IPS-20b (cell line): ENCODE data around the gene IL22RA1.

Source experiments
- H3K27ac ChIP-seq: one replicate; pipeline ENCODE4 v1.5.1; 2013; ENCODE audit warnings: low read length
- H3K27me3 ChIP-seq: 2 replicates; pipeline ENCODE4 v1.6.1; 2013; ENCODE audit warnings: mild to moderate bottlenecking, low read length, inconsistent platforms; ENCODE audit not compliant: insufficient read depth
- H3K36me3 ChIP-seq: 2 replicates; pipeline ENCODE4 v1.6.1; 2013; ENCODE audit warnings: low read depth, mild to moderate bottlenecking, inconsistent platforms, low read length, moderate library complexity; ENCODE audit not compliant: insufficient read depth
- H3K4me1 ChIP-seq: 2 replicates; pipeline ENCODE4 v1.6.1; 2013; ENCODE audit warnings: mild to moderate bottlenecking, control low read depth, inconsistent platforms, low read length, moderate library complexity; ENCODE audit not compliant: insufficient read depth
- H3K4me3 ChIP-seq: 2 replicates; pipeline ENCODE4 v1.5.1; 2013; ENCODE audit warnings: mild to moderate bottlenecking, low read length, inconsistent platforms
- H3K9ac ChIP-seq: 2 replicates; pipeline ENCODE4 v1.6.1; 2013; ENCODE audit warnings: low read depth, mild to moderate bottlenecking, inconsistent platforms, low read length, moderate library complexity
- H3K9me3 ChIP-seq: 2 replicates; pipeline ENCODE4 v1.6.1; 2013; ENCODE audit warnings: mild to moderate bottlenecking, low read depth, low read length, inconsistent platforms; ENCODE audit not compliant: insufficient read depth

The IL22RA1 gene

GRCh38 chr1:24162201-24162600 lies 19.3 kb upstream of the IL22RA1 start:
- Histone ChIP-seq H3K27ac (no peak overlapping the region), H3K36me3 (peaks cover 30% of the 10 kb centered on the region), H3K9me3 (no peaks in the 10 kb centered on the region), H3K27me3 (no peaks in the 10 kb centered on the region), H3K4me3 (no peak overlapping the region), H3K9ac (no peak overlapping the region), H3K4me1 (no peaks in the 10 kb centered on the region)

- H3K36me3 ChIP-seq: peaks cover 39% of the 10 kb centered on the region
- no peak overlapping the region for H3K27ac ChIP-seq
- no peak overlapping the region for H3K9ac ChIP-seq
- H3K4me1 ChIP-seq: no peaks in the 10 kb centered on the region
- no peak overlapping the region for H3K4me3 ChIP-seq
- no peaks in the 10 kb centered on the region for H3K9me3 ChIP-seq
- no peaks in the 10 kb centered on the region for H3K27me3 ChIP-seq
Measured at GRCh38 chr1:24161270-24161669, 18.3 kb upstream of the IL22RA1 start.

GRCh38 chr1:24159366-24159765 lies 16.4 kb upstream of the IL22RA1 start:
- H3K9ac ChIP-seq: no peak overlapping the region
- peaks cover 33% of the 10 kb centered on the region for H3K36me3 ChIP-seq
- H3K9me3 ChIP-seq: no peaks in the 10 kb centered on the region
- H3K27ac ChIP-seq: no peak overlapping the region
- H3K4me1 ChIP-seq: no peaks in the 10 kb centered on the region
- H3K4me3 ChIP-seq: no peak overlapping the region
- no peaks in the 10 kb centered on the region for H3K27me3 ChIP-seq

GRCh38 chr1:24157918-24158481 lies 15.1 kb upstream of the IL22RA1 start:
- no peaks in the 10 kb centered on the region for H3K9me3 ChIP-seq
- H3K4me3 ChIP-seq: no peak overlapping the region
- H3K4me1 ChIP-seq: peaks cover 3% of the 10 kb centered on the region; the same call in 1 of the 2 replicates
- no peak overlapping the region for H3K9ac ChIP-seq
- H3K36me3 ChIP-seq: peaks cover 33% of the 10 kb centered on the region
- no peaks in the 10 kb centered on the region for H3K27me3 ChIP-seq
- H3K27ac ChIP-seq: no peak overlapping the region

GRCh38 chr1:24156542-24157260 lies 13.8 kb upstream of the IL22RA1 start:
- Histone ChIP-seq H3K27ac (no peak overlapping the region), H3K36me3 (peaks cover 33% of the 10 kb centered on the region), H3K4me3 (no peak overlapping the region), H3K4me1 (peaks cover 10% of the 10 kb centered on the region; the same call in 1 of the 2 replicates), H3K27me3 (no peaks in the 10 kb centered on the region), H3K9me3 (no peaks in the 10 kb centered on the region), H3K9ac (no peak overlapping the region)

- Histone ChIP-seq H3K27ac (no peak overlapping the region), H3K36me3 (peaks cover 27% of the 10 kb centered on the region), H3K27me3 (no peaks in the 10 kb centered on the region), H3K9me3 (no peaks in the 10 kb centered on the region), H3K9ac (no peak overlapping the region), H3K4me1 (peaks cover 18% of the 10 kb centered on the region; the same call in 1 of the 2 replicates), H3K4me3 (no peak overlapping the region)
Measured at GRCh38 chr1:24155011-24155782, 12.3 kb upstream of the IL22RA1 start.

- peaks cover 23% of the 10 kb centered on the region for H3K36me3 ChIP-seq
- H3K27me3 ChIP-seq: no peaks in the 10 kb centered on the region
- no peaks in the 10 kb centered on the region for H3K9me3 ChIP-seq
- peaks cover 20% of the 10 kb centered on the region; the same call in 1 of the 2 replicates for H3K4me1 ChIP-seq
- H3K4me3 ChIP-seq: no peak overlapping the region
- H3K9ac ChIP-seq: no peak overlapping the region
- no peak overlapping the region for H3K27ac ChIP-seq
Measured at GRCh38 chr1:24154215-24154614, 11.3 kb upstream of the IL22RA1 start.

GRCh38 chr1:24152631-24153494 lies 9.9 kb upstream of the IL22RA1 start:
- no peaks in the 10 kb centered on the region for H3K27me3 ChIP-seq
- H3K4me3 ChIP-seq: no peak overlapping the region
- peaks cover 20% of the 10 kb centered on the region; the same call in 1 of the 2 replicates for H3K4me1 ChIP-seq
- H3K9me3 ChIP-seq: no peaks in the 10 kb centered on the region
- H3K36me3 ChIP-seq: peaks cover 19% of the 10 kb centered on the region
- H3K9ac ChIP-seq: peak overlapping the region; percentile 91; the same call in 1 of the 2 replicates
- H3K27ac ChIP-seq: peak overlapping the region; percentile 37

GRCh38 chr1:24151175-24151533 lies 8.2 kb upstream of the IL22RA1 start:
- Histone ChIP-seq H3K4me3 (peak overlapping the region; percentile 64), H3K27me3 (no peaks in the 10 kb centered on the region), H3K27ac (peak overlapping the region; percentile 100), H3K4me1 (peaks cover 20% of the 10 kb centered on the region; the same call in 1 of the 2 replicates), H3K36me3 (peaks cover 3% of the 10 kb centered on the region; the same call in 1 of the 2 replicates), H3K9me3 (no peaks in the 10 kb centered on the region), H3K9ac (peak overlapping the region; percentile 94)

GRCh38 chr1:24150234-24151174 lies 7.6 kb upstream of the IL22RA1 start:
- Histone ChIP-seq H3K36me3 (no peaks in the 10 kb centered on the region), H3K4me3 (peak overlapping the region; percentile 64), H3K9ac (peak overlapping the region; percentile 94), H3K9me3 (no peaks in the 10 kb centered on the region), H3K27me3 (no peaks in the 10 kb centered on the region), H3K27ac (peak overlapping the region; percentile 100), H3K4me1 (peaks cover 20% of the 10 kb centered on the region; the same call in 1 of the 2 replicates)
